SK-N-SH treated with all-trans-retinoic acid at 6 μM for 48 hours (cell line): ENCODE data around the gene OXTR.

Source experiments
- ATAC-seq: fragments of 200-7000 bp; cut with Tn5 transposase; 3 replicates; pipeline ENCODE4 v1.9.1; 2020; ENCODE audit warnings: mild to moderate bottlenecking, moderate library complexity
- ARNTL ChIP-seq: fragments of 450-650 bp; formaldehyde crosslinking; IDR thresholded peaks from 2 replicates; pipeline ENCODE4 v1.5.0; 2020; ENCODE audit warnings: low read depth, mild to moderate bottlenecking, moderate library complexity, borderline replicate concordance
- BACH2 ChIP-seq: fragments of 250-450 bp; sonication (Bioruptor Pico); IDR thresholded peaks from 2 replicates; pipeline ENCODE4 v1.9.0; 2021; ENCODE audit warnings: mild to moderate bottlenecking, borderline replicate concordance
- CSDC2 ChIP-seq: fragments of 250-450 bp; sonication (Bioruptor Pico); IDR thresholded peaks from 2 replicates; pipeline ENCODE4 v1.5.0; 2020; ENCODE audit warnings: mild to moderate bottlenecking, moderate library complexity
- ESRRG ChIP-seq: fragments of 250-450 bp; sonication (Bioruptor Pico); IDR thresholded peaks from 2 replicates; pipeline ENCODE4 v1.6.1; 2021; ENCODE audit warnings: mild to moderate bottlenecking
- ISL1 ChIP-seq: fragments of 250-450 bp; sonication (Bioruptor Pico); IDR thresholded peaks from 2 replicates; pipeline ENCODE4 v2.1.2; 2022; ENCODE audit warnings: mild to moderate bottlenecking, moderate library complexity
- PPARA ChIP-seq: fragments of 250-450 bp; sonication (Bioruptor Pico); IDR thresholded peaks from 2 replicates; pipeline ENCODE4 v1.5.0; 2020; ENCODE audit warnings: mild to moderate bottlenecking, borderline replicate concordance
- RARB ChIP-seq: fragments of 250-450 bp; sonication (Bioruptor Pico); IDR thresholded peaks from 2 replicates; pipeline ENCODE4 v1.8.0; 2021; ENCODE audit warnings: mild to moderate bottlenecking, moderate library complexity
- TCF4 ChIP-seq: fragments of 250-450 bp; sonication (Bioruptor Pico); IDR thresholded peaks from 2 replicates; pipeline ENCODE4 v1.8.0; 2021; ENCODE audit warnings: mild to moderate bottlenecking, moderate library complexity, borderline replicate concordance
- ZC3H10 ChIP-seq: fragments of 250-450 bp; sonication (Bioruptor Pico); IDR thresholded peaks from 2 replicates; pipeline ENCODE4 v1.5.1; 2021; ENCODE audit warnings: mild to moderate bottlenecking, moderate library complexity
- ZFP3 ChIP-seq: fragments of 250-450 bp; sonication (Bioruptor Pico); IDR thresholded peaks from 2 replicates; pipeline ENCODE4 v1.5.0; 2020; ENCODE audit warnings: mild to moderate bottlenecking, moderate library complexity
- ZFP30 ChIP-seq: fragments of 450-650 bp; formaldehyde crosslinking; IDR thresholded peaks from 2 replicates; pipeline ENCODE4 v1.5.0; 2022; ENCODE audit warnings: mild to moderate bottlenecking, moderate library complexity
- ZNF565 ChIP-seq: fragments of 450-650 bp; formaldehyde crosslinking; conservative IDR thresholded peaks from 2 replicates; pipeline ENCODE4 v1.5.0; 2020; ENCODE audit warnings: low read depth, mild to moderate bottlenecking, moderate library complexity
- ZNF8 ChIP-seq: fragments of 450-650 bp; formaldehyde crosslinking; IDR thresholded peaks from 2 replicates; pipeline ENCODE4 v1.5.0; 2020; ENCODE audit warnings: mild to moderate bottlenecking, moderate library complexity
- TF ChIP-seq, protein P1 (sequence below): fragments of 250-450 bp; sonication (Bioruptor Pico); IDR thresholded peaks from 2 replicates; pipeline ENCODE4 v1.5.1; 2021; ENCODE audit warnings: mild to moderate bottlenecking, moderate library complexity
- TF ChIP-seq, protein P2 (sequence below): fragments of 250-450 bp; sonication (Bioruptor Pico); IDR thresholded peaks from 2 replicates; pipeline ENCODE4 v1.8.0; 2020; ENCODE audit warnings: mild to moderate bottlenecking, moderate library complexity, borderline replicate concordance
- TF ChIP-seq, protein P3 (sequence below): fragments of 250-450 bp; sonication (Bioruptor Pico); IDR thresholded peaks from 2 replicates; pipeline ENCODE4 v1.5.0; 2020; ENCODE audit warnings: mild to moderate bottlenecking, moderate library complexity
- TF ChIP-seq, protein P4 (sequence below): fragments of 250-450 bp; sonication (Bioruptor Pico); IDR thresholded peaks from 2 replicates; pipeline ENCODE4 v1.5.1; 2020; ENCODE audit warnings: low read depth, mild to moderate bottlenecking, moderate library complexity
- TF ChIP-seq, protein P5 (sequence below): fragments of 250-450 bp; sonication (Bioruptor Pico); IDR thresholded peaks from 2 replicates; pipeline ENCODE4 v1.8.0; 2021; ENCODE audit warnings: low read depth, mild to moderate bottlenecking, moderate library complexity, borderline replicate concordance

OXTR gene

DNA sequence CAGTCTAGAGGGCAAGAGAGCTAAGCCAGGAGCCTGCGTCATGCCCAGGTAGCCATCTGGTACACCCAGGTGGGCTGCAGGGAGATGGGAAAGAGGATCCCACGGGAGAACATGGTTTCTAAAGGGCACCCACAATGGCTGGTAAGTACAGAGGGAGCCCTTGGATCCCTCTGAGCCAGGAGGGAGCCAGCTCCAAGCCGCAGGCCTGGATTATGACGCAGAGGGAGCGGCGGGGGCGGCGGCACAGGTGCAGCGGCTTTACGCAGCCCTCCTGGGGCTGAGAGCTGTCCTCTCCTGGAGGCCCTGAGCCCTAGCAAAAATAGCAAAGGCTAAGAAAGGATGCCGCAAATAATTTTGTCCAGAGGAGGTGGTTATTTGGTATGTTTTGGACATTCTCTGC is 33.0 kb downstream of the OXTR start:
- no peak for ATAC-seq
- TF ChIP-seq ISL1 (CRISPR knock-in tag), result no peak

DNA sequence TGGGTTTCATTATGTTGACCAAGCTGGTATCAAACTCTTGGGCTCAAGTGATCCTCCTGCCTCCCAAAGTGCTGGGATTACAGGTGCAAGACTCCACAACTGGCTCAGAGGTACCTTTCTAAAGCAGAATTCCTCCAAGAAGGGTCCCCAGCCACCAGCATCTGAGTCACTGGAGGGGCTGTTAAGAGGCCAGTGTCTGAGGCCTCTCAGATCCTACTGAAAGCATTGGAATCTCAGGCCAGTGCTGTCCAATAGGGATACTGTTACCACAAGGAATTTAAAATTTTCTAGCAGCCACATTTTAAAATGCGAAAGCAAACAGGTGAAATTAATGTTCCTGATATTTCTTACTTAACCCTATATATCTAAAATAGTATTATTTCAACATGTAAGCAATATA is 34.5 kb downstream of the OXTR start:
- no peak for ATAC-seq
- TF ChIP-seq ZC3H10 (CRISPR knock-in tag) (no peak), ZFP30 (CRISPR knock-in tag) (no peak), ISL1 (CRISPR knock-in tag) (no peak), PPARA (CRISPR knock-in tag) (no peak), ZFP3 (CRISPR knock-in tag) (no peak), TCF4 (CRISPR knock-in tag) (no peak), ZNF565 (no peak), RARB (no peak), ARNTL (CRISPR knock-in tag) (no peak), ZNF8 (CRISPR knock-in tag) (no peak), BACH2 (CRISPR knock-in tag) (no peak), CSDC2 (no peak)
- TF ChIP-seq, protein P1, sequence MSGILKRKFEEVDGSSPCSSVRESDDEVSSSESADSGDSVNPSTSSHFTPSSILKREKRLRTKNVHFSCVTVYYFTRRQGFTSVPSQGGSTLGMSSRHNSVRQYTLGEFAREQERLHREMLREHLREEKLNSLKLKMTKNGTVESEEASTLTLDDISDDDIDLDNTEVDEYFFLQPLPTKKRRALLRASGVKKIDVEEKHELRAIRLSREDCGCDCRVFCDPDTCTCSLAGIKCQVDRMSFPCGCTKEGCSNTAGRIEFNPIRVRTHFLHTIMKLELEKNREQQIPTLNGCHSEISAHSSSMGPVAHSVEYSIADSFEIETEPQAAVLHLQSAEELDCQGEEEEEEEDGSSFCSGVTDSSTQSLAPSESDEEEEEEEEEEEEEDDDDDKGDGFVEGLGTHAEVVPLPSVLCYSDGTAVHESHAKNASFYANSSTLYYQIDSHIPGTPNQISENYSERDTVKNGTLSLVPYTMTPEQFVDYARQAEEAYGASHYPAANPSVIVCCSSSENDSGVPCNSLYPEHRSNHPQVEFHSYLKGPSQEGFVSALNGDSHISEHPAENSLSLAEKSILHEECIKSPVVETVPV (CRISPR knock-in tag), result no peak
- TF ChIP-seq, protein P2, sequence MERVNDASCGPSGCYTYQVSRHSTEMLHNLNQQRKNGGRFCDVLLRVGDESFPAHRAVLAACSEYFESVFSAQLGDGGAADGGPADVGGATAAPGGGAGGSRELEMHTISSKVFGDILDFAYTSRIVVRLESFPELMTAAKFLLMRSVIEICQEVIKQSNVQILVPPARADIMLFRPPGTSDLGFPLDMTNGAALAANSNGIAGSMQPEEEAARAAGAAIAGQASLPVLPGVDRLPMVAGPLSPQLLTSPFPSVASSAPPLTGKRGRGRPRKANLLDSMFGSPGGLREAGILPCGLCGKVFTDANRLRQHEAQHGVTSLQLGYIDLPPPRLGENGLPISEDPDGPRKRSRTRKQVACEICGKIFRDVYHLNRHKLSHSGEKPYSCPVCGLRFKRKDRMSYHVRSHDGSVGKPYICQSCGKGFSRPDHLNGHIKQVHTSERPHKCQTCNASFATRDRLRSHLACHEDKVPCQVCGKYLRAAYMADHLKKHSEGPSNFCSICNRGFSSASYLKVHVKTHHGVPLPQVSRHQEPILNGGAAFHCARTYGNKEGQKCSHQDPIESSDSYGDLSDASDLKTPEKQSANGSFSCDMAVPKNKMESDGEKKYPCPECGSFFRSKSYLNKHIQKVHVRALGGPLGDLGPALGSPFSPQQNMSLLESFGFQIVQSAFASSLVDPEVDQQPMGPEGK, result no peak
- TF ChIP-seq, protein P3, sequence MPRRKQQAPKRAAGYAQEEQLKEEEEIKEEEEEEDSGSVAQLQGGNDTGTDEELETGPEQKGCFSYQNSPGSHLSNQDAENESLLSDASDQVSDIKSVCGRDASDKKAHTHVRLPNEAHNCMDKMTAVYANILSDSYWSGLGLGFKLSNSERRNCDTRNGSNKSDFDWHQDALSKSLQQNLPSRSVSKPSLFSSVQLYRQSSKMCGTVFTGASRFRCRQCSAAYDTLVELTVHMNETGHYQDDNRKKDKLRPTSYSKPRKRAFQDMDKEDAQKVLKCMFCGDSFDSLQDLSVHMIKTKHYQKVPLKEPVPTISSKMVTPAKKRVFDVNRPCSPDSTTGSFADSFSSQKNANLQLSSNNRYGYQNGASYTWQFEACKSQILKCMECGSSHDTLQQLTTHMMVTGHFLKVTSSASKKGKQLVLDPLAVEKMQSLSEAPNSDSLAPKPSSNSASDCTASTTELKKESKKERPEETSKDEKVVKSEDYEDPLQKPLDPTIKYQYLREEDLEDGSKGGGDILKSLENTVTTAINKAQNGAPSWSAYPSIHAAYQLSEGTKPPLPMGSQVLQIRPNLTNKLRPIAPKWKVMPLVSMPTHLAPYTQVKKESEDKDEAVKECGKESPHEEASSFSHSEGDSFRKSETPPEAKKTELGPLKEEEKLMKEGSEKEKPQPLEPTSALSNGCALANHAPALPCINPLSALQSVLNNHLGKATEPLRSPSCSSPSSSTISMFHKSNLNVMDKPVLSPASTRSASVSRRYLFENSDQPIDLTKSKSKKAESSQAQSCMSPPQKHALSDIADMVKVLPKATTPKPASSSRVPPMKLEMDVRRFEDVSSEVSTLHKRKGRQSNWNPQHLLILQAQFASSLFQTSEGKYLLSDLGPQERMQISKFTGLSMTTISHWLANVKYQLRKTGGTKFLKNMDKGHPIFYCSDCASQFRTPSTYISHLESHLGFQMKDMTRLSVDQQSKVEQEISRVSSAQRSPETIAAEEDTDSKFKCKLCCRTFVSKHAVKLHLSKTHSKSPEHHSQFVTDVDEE, result no peak
- TF ChIP-seq, protein P4, sequence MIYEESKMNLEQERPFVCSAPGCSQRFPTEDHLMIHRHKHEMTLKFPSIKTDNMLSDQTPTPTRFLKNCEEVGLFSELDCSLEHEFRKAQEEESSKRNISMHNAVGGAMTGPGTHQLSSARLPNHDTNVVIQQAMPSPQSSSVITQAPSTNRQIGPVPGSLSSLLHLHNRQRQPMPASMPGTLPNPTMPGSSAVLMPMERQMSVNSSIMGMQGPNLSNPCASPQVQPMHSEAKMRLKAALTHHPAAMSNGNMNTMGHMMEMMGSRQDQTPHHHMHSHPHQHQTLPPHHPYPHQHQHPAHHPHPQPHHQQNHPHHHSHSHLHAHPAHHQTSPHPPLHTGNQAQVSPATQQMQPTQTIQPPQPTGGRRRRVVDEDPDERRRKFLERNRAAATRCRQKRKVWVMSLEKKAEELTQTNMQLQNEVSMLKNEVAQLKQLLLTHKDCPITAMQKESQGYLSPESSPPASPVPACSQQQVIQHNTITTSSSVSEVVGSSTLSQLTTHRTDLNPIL (CRISPR knock-in tag), result no peak
- TF ChIP-seq, protein P5, sequence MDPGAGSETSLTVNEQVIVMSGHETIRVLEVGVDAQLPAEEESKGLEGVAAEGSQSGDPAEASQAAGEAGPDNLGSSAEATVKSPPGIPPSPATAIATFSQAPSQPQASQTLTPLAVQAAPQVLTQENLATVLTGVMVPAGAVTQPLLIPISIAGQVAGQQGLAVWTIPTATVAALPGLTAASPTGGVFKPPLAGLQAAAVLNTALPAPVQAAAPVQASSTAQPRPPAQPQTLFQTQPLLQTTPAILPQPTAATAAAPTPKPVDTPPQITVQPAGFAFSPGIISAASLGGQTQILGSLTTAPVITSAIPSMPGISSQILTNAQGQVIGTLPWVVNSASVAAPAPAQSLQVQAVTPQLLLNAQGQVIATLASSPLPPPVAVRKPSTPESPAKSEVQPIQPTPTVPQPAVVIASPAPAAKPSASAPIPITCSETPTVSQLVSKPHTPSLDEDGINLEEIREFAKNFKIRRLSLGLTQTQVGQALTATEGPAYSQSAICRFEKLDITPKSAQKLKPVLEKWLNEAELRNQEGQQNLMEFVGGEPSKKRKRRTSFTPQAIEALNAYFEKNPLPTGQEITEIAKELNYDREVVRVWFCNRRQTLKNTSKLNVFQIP (CRISPR knock-in tag), result no peak
- TF ChIP-seq, all 23 proteins: peak for 0

DNA sequence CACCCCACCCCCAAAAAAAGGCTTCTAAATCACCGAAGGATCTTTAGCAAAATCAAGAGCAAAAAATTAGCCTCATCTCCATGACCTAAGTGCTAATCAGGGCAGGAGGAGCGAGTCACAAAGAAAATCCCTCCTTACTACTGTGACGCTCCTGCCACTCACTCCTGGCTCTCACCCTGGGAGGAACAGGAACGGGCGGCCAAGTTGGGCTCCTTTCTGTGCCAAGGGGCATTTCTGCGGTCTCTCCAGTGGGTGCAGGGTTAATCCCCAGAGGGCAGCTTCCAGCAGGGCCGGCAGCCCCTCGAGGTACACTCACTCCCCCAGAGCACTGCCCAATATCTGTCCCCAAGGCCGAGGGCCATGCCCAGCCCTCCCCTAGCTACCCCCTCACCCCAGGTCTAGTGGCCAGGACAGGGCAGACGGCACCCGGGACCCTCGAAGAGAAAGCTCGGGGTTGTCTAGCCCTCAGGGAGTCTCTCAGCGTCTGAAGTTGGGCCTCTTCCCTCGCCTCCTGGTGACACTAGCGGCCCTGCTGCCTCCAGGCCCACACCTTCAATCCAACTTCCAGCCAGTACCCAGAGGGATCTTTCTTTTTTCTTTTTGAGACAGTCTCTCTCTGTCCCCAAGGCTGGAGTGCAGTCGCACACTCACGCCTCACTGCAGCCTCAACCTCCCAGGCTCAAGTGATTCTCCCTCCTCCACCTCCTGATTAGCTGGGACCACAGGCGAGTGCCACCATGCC is 35.1 kb downstream of the OXTR start:
- no peak for TF ChIP-seq ESRRG
- no peak for TF ChIP-seq CSDC2
- TF ChIP-seq, protein P1 (CRISPR knock-in tag), result no peak
- TF ChIP-seq PPARA (CRISPR knock-in tag), result no peak
- no peak for TF ChIP-seq ZNF8 (CRISPR knock-in tag)
- TF ChIP-seq, all 23 proteins: peak for 0
- ATAC-seq, result no peak
